Fibroblast of villous mesenchyme (primary cell): Measurements from ENCODE around the gene HMCN1. TPM values are rescaled to one million over a fixed set of nuclear protein-coding genes. Genes with fewer than 3 reads are reported as not detected.
A peak's percentile ranks its signal among the peaks of the same experiment; 100 is the strongest.

Experiments
- DNase-seq: peaks from one replicate; pipeline ENCODE4 v3.0.0-alpha.2; 2010; ENCODE audit warnings: low read depth
- H3K4me3 ChIP-seq: 2 replicates; pipeline ENCODE4 v1.5.1; 2011; ENCODE audit warnings: low read depth, mild to moderate bottlenecking, low read length
- CTCF ChIP-seq: IDR thresholded peaks from 2 replicates; pipeline ENCODE4 v1.5.1; 2012; ENCODE audit warnings: low read depth, mild to moderate bottlenecking, low read length; ENCODE audit not compliant: insufficient read depth
- total RNA-seq: library from RNA; depleted of rRNA; stranded (reverse); fragments of >200 nt; gene quantifications from 2 replicates; pipeline ENCODE4 v1.2.3, GENCODE V29; 2012

Gene HMCN1
- total RNA-seq, 1 donor: 5.2 TPM

GRCh38 chr1:185980891-185981290 lies 246.7 kb downstream of the HMCN1 start:
- no peak for TF ChIP-seq CTCF
- H3K4me3 ChIP-seq: no peak overlapping the region
- no peak for DNase-seq

GRCh38 chr1:185984113-185984836 lies 250.1 kb downstream of the HMCN1 start:
- no peak for TF ChIP-seq CTCF
- DNase-seq: peak; percentile 27
- no peak overlapping the region for H3K4me3 ChIP-seq

GRCh38 chr1:185987611-185988321 lies 253.6 kb downstream of the HMCN1 start:
- TF ChIP-seq CTCF: no peak
- DNase-seq: no peak
- no peak overlapping the region for H3K4me3 ChIP-seq

- no peak for TF ChIP-seq CTCF
- DNase-seq: no peak
- no peak overlapping the region for H3K4me3 ChIP-seq
Observed at GRCh38 chr1:185990565-185990964, 256.4 kb downstream of the HMCN1 start.

GRCh38 chr1:185991266-185991665 lies 257.1 kb downstream of the HMCN1 start:
- no peak for TF ChIP-seq CTCF
- H3K4me3 ChIP-seq: no peak overlapping the region
- no peak for DNase-seq

- TF ChIP-seq CTCF: no peak
- no peak overlapping the region for H3K4me3 ChIP-seq
- DNase-seq: peak; percentile 17
Observed at GRCh38 chr1:185996211-185996610, 262.0 kb downstream of the HMCN1 start.
